Measurements from ENCODE around the gene SFSWAP. TPM values are rescaled to one million over a fixed set of nuclear protein-coding genes. Genes with fewer than 3 reads are reported as not detected.
"Not testable (repeated sequence)": the region's sequence is repeated elsewhere in the genome, so short reads cannot be mapped to it uniquely, and the experiment has no call there.

The SFSWAP gene
- total RNA-seq, 1 donor from 2014 or later: 20.6 TPM

DNA sequence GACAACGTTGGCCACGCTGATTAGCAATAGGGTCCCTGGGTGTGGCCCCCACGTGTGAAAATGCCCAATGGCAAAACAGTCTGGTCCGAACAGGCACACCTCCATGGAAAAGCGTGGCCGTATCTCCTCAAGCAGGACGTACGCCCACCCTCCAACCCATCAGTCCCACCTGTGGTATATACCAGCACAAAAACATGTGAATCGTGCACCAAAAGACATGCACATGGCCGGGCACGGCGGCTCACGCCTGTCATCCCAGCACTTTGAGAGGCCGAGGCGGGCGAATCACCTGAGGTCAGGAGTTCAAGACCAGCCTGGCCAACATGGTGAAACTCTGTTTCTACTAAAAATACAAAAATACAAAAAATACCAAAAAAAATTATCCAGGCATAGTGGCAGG, 14.9 kb upstream of the SFSWAP start:
- intact Hi-C loops (cut with micrococcal nuclease): no loop called here
- no peak for DNase-seq
- ATAC-seq: no peak

GRCh38 chr12:131698286-131698685, 12.6 kb upstream of the SFSWAP start:
- ATAC-seq (no peak), DNase-seq (no peak)
- intact Hi-C loops (cut with micrococcal nuclease): no loop called here

DNA sequence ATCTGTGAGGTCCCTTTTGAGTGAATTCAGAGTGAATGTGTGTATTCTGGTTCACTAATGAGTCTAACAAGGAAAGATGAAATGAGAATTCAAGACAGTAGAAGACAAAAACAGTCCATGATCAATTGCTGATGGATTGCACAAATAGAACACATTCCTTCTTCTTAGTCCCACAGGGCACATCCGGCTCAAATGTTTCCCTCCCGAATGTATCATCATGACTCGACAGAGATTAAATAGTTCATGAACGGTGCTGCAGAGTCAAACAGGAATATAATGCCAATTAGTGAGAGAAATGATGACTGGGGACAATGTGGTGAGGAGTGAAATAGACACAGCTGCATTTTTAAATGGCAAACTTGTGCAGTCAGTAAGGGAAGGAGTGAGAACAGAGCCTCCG, 11.5 kb upstream of the SFSWAP start:
- ATAC-seq: no peak
- no peak for DNase-seq
- intact Hi-C loops (cut with micrococcal nuclease): no loop called here

DNA sequence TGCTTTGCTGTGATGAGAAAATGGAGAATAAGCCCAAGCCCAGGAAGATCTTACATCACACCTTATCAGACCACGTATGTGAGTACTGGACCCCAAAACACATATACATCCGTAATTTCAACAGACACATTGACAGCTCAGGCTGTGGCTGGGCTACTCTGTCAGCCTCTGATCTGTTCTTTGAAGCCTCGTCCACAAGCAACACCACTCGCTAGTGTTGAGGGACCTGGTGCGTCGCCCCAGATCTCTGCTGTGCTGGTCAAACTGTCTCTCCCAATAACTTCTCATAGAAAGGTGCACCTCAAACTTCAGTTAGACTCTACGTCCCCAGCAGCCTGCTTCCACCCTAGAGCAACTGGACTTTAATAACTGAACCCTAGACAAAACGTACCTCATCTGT, 10.6 kb upstream of the SFSWAP start:
- DNase-seq (no peak), ATAC-seq (no peak)
- intact Hi-C loops (cut with micrococcal nuclease): no loop called here

DNA sequence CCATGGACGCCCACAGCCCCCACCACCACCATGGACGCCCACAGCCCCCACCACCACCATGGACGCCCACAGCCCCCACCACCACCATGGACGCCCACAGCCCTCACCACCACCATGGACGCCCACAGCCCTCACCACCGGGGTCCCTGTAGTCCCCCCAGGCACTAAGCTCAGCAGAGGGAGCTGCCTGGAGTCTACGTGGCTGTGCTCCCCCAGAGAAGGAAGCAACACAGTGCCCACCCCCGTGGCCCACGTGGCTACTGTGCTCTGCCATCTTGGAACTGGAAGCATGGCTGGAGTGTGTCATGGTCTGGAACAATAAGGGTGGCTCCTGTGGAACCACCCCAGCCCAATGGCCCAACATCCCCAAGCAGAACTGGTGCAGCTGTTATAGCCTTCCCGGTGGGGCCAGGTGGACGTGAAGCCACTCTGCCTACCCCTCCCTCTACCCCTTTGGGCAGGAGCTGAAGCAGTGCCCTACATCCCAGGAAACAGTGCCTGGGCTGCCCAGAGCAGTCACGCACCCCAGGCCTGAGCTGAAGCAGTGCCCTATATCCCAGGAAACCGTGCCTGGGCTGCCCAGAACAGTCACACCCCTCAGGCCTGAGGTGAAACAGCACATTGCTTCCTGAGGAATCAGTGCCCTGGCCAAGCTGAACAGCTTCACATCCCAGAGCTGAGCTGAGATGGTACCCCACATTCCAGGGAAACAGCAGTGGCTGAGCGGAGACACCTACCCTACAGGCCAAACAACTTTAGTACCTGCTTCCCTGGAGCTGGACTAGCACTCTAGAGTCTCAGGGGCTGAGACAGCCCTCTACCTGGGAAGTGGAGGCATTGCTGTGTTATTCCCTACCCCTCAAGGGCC, 9.0 kb upstream of the SFSWAP start:
- ATAC-seq (no peak), DNase-seq (no peak)
- intact Hi-C loops (cut with micrococcal nuclease): no loop called here

DNA sequence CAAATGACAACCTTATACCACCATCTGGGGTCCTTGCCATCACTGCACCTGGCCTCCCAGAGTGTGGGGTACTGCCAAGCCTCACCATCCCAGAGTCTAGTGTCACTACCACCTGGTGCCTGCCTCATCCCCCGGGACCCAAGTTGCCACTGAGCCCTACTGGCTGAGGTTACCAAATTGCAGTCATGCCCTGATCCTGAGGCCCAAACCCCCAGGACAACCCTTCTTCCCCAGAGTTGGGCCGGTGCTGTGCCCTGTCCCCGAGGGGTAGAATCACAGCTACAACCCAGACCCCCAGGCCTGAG, 8.4 kb upstream of the SFSWAP start:
- DNase-seq (no peak), ATAC-seq (no peak)
- intact Hi-C loops (cut with micrococcal nuclease): no loop called here

- ATAC-seq (no peak), DNase-seq (no peak)
- intact Hi-C loops (cut with micrococcal nuclease): no loop called here
Observed at GRCh38 chr12:131703161-131703560, 7.7 kb upstream of the SFSWAP start.

DNA sequence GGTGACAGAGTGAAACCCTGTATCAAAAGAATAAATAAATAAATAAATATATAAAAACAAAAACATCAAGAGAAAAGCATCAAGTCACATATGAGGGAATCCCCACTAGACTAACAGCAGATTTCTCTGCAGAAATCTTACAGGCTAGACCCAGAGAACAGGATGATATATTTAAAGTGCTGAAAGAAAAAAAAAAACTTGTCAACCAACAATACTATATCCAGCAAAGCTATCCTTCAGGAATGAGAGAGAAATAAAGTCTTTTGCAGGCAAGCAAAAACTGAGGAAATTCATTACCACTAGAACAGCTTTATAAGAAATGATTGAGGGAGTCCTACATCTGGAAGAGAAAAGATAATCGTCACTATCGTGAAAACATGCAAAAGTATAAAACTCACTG, 6.4 kb upstream of the SFSWAP start:
- intact Hi-C loops (cut with micrococcal nuclease): no loop called here
- ATAC-seq (no peak), DNase-seq (no peak)

DNA sequence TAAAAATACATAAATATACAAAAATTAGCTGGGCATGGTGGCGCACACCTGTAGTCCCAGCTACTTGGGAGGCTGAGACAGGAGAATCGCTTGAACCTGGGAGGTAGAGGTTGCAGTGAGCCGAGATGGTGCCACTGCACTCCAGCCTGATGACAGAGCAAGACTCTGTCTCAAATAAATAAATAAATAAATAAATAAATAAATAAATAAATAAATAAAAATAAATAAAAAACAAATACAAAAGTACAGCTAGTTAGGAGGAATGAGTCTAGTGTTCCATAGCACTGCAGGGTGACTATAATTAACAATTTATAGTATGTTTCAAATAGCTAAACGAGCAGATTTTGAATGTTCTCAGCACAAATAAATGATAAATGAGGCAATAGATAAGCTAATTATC, 4.2 kb upstream of the SFSWAP start:
- DNase-seq; intact Hi-C loops (cut with micrococcal nuclease); ATAC-seq: not testable (repeated sequence)

GRCh38 chr12:131709226-131709625, 1.7 kb upstream of the SFSWAP start:
- ATAC-seq: no peak
- intact Hi-C loops (cut with micrococcal nuclease): no loop called here
- no peak for DNase-seq

DNA sequence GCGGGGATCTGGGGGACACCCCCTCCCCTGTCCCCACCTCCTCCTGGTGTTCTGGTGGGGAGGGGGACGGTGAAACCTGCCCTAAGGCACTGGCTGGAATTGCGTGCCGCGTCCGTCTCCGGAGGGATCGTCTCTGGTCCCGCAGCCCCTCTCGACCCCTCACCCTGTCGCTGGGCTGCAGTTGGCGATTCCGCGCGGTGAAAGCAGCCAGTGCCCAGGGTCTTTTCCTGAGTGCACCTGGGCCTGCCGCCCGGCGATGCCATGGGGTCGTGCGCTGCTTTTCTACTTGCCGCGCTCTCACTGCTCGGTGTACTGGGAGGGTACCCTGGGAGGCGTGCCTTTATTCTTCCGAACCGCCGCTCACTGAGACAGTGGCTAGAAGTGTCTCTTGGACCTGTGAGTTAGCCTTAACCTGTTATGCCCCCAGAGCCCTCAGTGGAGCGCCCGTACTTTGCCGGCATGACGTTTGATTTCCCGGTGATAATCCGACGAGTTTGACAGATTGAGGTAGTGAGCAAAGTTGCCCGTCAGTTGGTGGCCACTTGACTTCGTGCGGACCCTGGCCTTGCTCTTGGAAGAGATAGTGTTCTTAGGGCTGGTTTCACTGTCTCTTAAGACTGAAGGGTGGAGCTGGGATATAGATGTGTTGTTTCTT, 788 bp downstream of the SFSWAP start:
- no peak for DNase-seq
- no peak for ATAC-seq
- intact Hi-C loops (cut with micrococcal nuclease): no loop called here

- intact Hi-C loops (cut with micrococcal nuclease): no loop called here
- no peak for DNase-seq
- no peak for ATAC-seq
Observed at GRCh38 chr12:131713349-131713748, 2.5 kb downstream of the SFSWAP start.

DNA sequence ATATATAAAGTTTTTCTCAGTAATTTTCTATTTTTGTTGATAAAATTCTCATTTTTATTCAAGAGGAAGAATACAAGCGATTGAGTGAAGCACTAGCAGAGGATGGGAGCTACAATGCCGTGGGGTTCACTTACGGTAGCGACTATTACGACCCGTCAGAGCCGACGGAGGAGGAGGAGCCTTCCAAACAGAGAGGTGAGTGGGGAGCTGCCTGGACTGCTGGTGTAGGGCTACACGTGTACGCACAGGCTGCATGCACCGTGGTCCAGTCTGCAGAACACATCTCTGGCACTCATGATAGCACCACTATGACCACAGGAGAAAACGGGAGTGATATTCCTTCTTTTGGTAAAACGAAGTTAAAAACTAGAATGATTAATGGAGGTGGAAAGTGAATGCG, 3.9 kb downstream of the SFSWAP start:
- intact Hi-C loops (cut with micrococcal nuclease): no loop called here
- no peak for ATAC-seq
- no peak for DNase-seq

- ATAC-seq (no peak), DNase-seq (no peak)
- intact Hi-C loops (cut with micrococcal nuclease): no loop called here
Observed at GRCh38 chr12:131716282-131716681, 5.4 kb downstream of the SFSWAP start.

DNA sequence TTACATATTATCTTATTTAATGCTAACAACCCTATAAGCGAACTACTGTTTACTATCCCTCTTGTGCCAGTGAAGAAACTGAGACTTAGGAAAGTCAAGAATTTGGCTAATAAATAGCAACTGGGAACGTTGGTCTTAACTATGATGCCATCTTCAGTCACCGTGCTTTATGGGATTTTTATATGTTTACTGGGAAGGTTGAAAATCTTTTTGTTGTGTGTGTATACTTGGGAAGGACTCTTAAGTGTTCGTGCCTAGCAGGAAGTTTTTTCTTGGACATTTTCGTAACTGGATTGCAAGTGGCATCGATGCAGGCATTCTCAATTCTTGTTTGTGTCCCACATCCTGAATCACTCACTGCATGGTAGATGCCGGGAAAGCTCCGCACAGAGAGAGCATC, 9.4 kb downstream of the SFSWAP start:
- no peak for DNase-seq
- intact Hi-C loops (cut with micrococcal nuclease): no loop called here
- ATAC-seq: no peak

DNA sequence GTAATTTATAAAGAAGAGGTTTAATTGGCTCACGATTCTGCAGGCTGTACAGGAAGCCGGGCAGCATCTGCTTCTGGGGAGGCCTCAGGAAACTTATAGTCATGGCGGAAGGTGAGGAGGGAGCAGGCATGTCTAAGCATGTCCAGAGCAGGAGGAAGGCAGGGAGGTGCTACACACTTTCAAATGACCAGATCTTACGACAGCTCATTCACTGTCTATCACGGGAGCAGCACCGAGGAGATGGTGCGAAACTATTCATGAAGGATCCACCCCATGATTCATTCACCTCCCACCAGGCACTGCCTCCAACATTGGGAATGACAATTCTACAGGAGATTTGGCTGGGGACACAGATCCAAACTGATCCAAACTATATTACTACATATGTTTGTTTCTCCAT, 10.0 kb downstream of the SFSWAP start:
- no peak for DNase-seq
- ATAC-seq: no peak
- intact Hi-C loops (cut with micrococcal nuclease): no loop called here

DNA sequence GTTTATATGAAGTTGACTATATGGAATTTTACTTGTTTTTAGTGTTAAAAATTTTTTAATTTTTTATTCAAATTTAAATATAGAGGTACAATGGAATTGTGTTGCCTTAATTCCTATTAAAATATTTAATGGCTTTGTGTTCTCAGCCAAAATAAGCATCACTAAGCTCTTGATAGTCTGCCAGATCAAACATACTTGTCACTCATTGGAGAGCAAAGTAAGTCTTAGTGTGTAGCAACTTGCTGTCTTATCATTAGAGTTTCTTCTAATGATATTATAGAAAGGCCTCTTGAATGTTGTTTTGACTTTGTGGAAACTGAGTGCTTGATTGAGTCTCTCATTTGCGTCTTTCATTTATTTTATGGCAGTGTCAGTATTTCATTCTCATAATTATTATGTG, 10.7 kb downstream of the SFSWAP start:
- ATAC-seq: no peak
- no peak for DNase-seq
- intact Hi-C loops (cut with micrococcal nuclease): no loop called here

- ATAC-seq (no peak), DNase-seq (no peak)
- intact Hi-C loops (cut with micrococcal nuclease): no loop called here
Observed at GRCh38 chr12:131723532-131723931, 12.6 kb downstream of the SFSWAP start.

GRCh38 chr12:131724534-131724933, 13.6 kb downstream of the SFSWAP start:
- no peak for ATAC-seq
- intact Hi-C loops (cut with micrococcal nuclease): no loop called here
- DNase-seq: no peak

GRCh38 chr12:131725503-131725902, 14.6 kb downstream of the SFSWAP start:
- intact Hi-C loops (cut with micrococcal nuclease): no loop called here
- ATAC-seq (no peak), DNase-seq (no peak)

DNA sequence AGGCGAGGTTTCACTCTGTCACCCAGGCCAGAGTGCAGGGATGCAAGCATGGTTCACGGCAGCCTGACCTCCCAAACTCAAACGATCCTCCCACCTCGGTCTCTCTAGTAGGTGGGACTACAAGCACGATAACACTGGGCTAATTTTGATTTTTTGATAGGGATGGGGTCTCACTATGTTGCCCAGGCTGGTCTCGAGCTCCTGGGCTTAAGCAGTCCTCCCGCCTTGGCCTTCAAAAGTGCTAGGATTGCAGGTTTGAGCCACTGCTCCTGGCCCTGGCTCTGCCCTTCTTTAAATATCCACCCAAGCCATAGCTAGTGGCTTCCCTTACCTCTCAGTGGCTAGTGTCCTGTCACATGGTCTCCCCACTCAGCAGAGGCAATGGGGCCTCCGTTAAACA, 17.8 kb downstream of the SFSWAP start:
- ATAC-seq (no peak), DNase-seq (no peak)
- intact Hi-C loops (cut with micrococcal nuclease): no loop called here

All from left ventricle myocardium superior (tissue), 1 donor.